HUDEP-2 (cell line): ENCODE data around the gene ZNF367.

Experiments
- DNase-seq, 76 experiments: peaks; one replicate each; lab custom pipeline; 2025; ENCODE audit not compliant: unreplicated experiment in 76 of 76; lab: John Stamatoyannopoulos, UW

ZNF367 gene

DNA sequence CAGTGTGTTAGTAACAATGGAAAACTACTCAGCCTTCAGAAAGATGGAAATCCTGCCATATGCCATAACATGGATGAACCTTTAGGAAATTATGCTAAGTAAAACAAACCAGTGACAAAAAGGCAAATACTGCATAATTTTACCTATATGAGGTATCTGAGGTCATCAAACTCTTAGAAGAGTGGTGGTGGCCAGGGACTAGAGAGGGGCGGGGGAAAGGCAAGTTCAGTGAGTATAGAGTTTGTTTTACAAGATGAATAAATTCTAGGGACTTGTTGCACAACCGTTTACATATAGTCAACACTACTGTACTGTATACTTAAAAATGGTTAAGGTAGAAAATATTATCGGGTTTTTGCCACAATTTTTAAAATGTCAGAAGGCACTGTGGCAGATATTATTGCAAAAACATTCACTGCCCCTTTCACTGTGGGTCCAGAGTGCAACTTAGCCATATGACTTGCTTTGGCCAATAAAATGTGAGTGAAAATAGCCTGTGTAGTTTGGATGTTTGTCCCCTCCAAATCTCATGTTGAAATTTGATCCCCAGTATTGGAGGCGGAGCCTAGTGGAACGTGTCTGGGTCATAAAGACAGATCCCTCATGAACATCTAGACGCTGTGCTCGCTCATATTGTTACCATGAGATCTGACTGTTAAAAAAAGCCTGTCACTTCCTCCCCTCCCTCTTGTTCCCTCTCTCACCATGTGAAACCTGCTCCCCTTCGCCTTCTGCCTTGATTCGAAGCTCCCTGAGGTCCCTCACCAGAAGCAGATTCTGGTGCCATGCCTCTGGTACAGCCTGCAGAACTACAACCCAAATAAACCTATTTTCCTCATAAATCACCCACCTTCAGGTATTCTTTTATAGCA is 9.5 kb downstream of the ZNF367 start:
- DNase-seq = no peak

DNA sequence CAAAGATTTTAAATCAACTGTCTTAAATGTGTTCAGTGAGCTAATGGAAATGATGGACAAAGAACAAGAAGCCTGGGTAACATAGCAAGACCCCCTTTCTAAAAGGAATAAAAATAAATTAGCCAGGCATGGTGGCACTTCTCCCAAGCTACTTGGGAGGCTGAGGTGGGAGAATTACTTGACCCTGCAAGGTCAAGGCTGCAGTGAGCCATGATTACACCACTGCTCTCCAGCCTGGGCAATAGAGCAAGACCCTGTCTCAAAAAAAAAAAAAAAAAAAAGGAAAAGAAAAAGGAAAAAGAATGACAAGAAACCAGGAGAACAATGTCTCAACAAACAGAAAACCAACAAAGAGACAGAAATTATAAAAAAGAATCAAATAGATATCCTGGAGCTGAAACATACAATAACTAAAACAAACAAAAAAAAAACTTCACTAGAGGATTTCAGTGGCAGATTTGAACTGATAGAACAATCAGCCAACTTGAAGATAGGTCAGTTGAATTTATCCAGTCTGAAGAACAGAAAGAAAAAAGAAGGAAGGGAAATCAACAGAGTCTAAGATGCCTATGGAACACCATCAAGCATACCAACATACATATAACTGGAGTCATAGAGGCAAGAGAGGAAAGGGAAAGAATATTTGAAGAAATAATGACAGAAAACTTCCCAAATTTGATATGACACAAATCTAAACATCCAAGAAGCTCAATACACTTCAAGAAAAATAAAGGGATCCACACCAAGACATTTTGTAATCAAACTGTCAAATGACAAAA is 17.8 kb downstream of the ZNF367 start:
- DNase-seq = no peak

DNA sequence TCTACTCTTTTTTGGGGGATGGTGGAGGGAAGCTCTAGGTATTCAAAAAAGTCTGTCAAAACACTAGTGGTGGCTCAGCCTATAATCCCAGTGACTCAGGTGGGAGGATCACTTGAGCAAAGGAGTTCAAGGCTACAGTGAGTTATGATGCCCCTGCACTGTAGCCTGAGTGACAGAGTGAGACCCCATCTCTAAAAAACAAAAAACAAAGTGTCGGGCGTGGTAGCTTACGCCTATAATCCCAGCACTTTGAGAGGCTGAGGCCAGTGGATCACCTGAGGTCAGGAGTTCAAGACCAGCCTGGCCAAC is 18.9 kb downstream of the ZNF367 start:
- DNase-seq = no peak

DNA sequence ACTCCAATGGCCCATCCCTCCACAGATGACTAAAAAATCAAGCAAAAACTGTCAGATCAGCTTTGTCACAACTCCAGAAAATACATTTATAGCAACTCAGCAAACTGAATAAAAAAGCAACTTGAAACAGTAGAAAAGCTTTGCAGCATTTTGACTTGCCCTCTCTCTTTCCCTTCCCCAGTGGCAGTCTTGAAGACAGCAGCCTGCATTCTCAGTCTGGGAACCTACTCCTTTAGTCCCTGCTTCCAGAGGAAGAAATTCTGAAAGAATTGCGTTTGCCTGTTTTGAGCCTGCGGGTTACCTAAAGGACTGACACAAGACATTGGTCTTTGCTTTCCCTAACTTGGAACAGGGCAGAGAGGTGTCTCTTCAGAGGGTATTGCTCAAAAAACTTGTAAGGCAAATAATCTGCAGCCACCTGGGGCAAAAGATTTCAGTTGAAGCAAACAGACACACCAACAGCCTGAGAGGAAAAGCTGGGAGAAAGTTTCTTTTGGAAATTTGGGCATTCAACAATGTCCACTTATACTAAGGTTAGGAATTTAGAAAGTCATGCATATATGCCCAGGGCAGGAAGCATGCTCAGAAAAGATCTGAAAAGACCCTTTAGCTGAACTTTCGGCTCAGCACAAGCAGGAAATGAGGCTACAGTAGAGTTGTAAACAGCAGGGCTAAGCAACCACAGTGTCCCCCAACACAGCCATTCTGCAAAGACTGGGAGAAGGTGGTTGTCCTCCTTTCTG is 19.4 kb downstream of the ZNF367 start:
- no peak for DNase-seq

DNA sequence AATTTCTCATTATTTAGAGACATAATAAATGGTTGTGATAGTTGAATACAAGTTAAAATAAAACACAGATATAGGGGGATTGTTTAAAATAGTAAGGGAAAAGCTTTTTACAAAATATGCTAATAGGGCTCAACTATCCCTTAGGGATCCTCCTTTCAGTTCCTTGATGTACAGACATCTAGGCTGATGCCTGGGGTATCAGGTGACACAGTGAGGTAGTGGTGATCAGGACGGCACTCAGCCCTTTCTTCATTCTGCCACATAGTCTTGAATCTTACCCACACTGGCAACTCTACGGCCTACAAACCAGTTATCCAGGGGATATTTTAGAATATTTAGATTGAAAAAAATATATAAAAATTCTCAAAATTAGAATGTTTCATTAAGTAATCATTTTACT is 22.2 kb downstream of the ZNF367 start:
- DNase-seq = no peak

DNA sequence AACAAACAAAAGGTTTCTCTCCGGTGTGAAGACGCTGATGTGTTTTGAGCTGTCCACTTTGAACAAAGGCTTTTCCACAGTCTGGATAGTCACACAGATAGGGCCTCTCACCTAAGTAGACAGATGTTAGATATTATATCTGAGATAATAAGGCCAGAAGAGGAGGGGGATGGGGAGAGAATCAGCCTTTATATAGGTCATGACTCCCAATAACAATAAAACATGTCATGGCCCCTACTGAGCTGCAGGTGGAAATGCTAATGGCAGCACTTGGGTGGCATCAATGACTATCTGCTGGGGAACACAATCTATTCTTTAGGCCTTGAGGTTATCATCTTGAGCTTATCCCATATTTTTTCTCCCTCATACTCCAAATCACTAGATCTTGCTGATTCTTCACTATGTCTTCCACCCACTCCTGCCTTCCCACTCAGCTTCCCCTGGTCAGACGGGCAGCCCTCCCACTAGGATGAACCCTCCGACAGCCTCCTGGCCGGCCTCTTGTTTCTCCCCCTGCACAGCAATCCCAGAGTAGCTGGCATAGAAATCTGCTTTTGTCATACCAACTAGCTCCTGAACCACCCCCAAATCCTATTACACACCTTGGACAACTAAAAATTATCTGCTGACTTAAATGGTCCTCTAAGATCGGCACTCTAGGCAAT is 23.2 kb downstream of the ZNF367 start:
- no peak for DNase-seq

DNA sequence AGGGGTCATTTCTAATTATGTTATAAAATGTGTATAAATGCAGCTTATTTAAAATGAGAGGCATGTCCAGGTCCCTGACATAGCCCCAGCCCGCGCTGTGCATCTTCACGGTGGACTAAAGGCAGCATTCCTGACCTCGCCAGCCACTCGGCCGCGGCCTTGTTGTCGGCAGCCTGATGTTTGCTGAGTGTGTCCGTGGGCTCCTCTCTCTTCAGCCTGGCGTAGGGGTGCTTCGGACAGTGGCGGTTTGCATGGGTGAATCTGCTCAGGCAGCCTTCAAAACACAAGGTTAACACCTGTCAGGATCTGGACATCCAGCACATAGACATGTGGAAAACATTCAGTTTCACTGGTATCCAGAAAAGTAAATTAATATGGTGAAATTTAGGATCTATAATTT is 25.9 kb downstream of the ZNF367 start:
- no peak for DNase-seq

DNA sequence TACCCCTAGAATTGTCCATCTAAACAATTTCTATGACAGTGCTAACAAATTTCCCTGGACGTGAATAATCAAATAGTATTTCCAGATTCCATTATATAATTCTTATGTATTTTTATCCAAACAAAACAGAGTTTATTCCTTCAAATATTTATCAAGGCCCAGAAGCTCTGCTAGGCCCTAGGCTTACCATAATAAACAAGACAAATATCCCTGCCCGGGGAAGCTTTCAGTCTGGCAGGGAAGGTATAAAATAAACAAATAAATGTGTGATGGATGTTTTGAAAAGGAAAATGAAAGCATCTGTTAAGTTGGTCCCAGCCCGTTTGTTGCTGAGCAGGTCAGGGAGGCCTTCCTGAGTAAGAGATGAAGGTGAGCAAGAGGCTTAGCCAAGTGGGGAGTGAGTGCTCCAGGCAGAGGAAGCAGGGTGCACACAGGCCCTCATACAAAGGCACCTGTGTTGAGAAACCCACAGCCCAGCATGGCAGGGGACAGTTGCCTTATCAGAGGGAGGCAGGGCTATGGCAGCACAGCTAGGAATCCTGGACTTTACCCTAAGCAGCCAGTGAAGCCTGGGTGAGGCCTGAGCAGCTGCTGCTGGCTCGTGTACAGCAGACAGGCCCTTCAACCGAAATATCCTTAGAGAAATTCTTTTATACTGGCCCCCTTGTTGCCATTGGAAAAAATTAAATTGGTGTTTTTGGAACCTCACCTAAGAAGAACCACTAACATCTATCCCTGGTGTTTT is 27.0 kb downstream of the ZNF367 start:
- no peak for DNase-seq

DNA sequence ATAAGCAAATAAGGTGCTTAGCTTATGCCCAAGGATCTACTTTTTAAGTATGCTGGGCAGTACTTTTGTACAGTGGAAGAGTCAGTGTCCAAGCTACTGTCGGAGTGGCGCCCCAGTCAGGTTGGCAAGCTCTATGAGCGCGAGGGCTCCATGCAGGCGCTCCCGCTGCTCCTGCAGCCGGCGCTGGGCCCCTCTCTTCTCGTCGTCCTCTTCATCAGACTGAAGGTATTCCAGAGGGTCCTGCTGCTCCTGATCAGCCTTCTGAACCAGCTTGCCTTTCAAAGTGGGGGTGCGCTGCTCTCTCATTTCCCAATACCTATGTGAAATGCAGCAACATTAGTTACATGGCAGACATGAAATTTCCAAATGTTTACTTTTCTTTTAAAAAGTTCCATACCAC is 30.0 kb downstream of the ZNF367 start:
- DNase-seq = no peak

DNA sequence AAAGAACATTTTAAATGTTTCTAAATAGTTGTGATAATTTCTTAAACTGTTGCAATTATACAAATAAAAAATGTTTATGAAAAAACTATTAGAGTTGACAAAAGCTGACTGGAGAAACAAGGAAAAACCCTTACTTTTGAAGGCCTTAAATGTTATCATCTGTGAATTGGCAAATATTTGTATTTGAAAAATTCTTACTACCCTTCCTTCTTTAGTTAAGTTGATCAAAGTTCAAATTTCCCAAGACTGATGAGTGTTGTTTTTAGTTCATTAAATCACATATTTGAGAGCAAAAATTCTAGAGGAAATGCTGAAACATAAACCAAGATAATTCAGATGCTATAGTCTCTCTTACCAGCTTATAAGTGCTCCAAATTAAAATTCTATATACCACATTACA is 32.0 kb downstream of the ZNF367 start:
- no peak for DNase-seq

DNA sequence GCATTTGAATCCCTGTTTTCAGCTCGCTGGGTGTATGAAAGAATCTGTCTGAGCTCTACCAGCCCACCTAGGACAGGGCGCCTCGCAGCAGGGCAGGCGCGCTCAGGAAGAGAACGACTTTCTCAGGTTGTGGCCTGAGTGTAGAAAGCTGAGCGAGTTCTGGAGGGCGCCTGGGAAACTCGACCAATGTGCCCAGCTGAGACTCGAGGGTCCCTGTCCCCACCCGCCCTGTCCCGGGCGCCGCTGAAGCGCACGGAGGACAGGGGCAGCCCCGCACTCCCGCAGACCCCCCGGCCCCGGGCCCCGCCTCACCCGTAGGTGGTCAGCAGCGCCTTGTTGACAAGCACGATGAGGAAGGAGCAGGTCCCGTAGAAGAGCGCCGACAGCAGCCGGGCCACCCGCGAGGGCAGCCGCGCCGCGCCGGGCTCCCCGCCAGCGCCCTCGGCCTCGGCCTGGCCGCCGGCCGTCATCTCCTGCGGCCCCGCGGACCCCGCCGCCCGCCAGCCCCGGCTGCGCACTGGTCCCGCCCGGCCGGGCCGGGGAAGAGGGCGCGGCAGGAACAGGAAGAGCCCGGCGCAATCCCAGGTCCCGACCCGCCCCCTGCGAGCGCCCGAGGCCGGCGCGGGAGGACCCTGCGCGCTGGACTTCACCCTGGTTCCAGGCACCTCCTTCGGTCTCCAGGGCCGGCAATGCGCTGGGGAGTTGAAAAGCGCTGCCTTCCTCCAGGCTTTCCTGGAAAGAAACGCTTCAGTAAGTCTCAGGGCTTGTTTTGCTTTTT is 34.8 kb downstream of the ZNF367 start, which contains the start of gene SLC35D2:
Gene SLC35D2, minus strand, starts transcription at position 547 of the 778 bp plus-strand sequence. Its CDS starts 77 bp downstream, at position 470.
- peak in 18 of 76 experiments; percentile 5 to 33 (median 16) for DNase-seq

DNA sequence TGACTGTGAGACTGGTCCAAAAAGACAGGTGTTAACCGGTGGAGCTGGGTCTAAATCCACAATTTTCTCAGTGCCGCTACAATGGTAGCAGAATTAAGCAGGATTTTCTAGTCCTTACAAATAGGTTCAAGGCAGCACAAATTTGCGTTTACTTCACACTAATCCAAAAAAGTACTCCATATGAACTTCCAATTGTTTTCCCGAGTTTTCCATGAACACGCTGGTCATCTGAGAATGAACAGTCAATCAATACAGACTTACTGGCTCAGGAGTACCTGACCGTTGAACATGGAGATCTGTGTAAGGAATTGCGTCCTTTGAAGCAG is 35.4 kb downstream of the ZNF367 start:
- peak in 1 of 76 experiments; percentile 5 for DNase-seq

DNA sequence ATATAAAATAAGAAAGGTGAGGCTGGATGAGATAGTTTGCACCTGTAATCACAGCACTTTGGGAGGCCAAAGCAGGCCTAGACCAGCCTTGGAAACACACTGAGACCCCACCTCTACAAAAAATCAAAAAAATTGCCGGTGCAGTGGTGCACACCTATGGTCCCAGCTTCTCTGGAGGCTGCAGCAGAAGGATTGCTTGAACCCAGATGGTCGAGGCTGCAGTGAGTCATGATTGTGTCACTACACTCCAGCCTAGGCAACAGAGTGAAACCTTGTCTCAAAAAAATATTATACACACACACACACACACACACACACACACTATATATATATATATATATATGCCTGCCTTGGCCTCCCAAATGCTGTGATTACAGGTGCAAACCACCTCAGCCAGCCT is 36.0 kb downstream of the ZNF367 start:
- DNase-seq = no peak

DNA sequence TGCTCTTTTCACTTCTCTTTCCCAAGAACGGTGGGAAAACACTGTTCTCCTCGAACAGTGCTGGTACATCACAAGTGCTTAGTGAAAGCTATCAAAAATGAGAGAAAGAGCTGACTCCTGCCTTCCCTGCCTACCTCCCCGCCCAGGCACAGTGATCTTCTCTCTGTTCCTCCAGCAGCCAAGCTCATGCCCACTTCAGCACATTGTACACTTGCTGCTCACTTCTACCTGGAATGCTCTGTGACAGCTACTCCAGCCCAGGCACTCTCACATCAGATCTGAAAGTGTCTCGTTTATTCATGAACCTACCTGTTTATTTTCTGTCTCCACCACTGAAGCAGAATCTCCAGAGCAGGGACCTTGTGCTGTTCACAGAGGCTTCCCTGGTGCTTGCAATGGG is 36.5 kb downstream of the ZNF367 start:
- DNase-seq = no peak

DNA sequence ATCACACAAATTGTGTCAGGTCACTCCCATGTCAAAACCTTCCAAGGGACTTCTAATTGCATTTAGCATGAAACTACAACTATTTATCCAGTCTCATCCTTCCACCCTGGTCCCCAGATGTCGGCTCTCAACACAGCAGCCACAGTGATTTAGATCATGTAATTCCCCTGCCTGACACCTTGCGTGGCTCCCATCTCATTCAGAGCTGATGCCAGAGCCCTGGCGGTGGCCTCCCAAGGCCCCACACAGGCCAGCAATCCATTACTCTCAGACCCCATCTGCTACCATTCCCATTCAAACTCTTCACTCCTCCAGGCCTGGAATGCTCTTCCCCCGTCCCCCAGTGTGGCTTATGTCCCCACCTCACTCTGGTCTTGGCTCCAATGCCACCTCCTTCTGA is 37.0 kb downstream of the ZNF367 start:
- no peak for DNase-seq

DNA sequence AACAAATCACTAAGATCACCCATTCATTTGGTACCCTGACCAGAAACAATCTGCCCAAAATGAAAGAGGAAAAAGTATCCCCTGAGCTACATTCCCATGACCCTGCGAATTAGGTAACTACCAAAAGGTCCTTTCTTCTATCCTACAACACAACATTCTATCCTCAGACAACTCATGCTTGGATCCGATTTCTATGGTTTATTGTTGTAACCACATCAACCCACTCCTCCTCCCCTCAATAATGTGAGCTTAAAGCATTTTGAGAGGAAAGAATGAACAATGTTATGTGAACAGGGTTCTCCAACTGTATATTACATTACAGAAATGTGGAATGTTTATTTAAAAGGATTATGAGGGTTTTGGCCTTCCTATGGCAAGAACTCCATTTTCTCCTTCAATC is 38.7 kb downstream of the ZNF367 start:
- no peak for DNase-seq

DNA sequence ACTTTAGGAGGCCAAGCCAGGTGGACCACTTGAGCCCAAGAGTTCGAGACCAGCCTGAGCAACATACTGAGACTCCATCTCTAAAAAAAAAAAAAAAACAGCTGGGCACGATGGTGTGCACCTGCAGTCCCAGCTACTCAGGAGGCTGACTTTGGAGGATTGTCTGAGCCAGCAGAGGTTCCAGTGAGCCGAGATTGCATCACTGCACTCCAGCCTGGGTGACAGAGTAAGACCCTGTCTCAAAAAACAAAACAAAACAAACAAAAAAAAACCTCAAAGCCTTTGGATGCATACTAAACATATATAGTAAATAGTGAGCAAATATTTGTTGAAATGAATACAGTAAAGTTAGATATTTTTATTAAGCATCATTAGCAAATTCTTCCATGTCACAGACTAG is 40.0 kb downstream of the ZNF367 start:
- DNase-seq = no peak

DNA sequence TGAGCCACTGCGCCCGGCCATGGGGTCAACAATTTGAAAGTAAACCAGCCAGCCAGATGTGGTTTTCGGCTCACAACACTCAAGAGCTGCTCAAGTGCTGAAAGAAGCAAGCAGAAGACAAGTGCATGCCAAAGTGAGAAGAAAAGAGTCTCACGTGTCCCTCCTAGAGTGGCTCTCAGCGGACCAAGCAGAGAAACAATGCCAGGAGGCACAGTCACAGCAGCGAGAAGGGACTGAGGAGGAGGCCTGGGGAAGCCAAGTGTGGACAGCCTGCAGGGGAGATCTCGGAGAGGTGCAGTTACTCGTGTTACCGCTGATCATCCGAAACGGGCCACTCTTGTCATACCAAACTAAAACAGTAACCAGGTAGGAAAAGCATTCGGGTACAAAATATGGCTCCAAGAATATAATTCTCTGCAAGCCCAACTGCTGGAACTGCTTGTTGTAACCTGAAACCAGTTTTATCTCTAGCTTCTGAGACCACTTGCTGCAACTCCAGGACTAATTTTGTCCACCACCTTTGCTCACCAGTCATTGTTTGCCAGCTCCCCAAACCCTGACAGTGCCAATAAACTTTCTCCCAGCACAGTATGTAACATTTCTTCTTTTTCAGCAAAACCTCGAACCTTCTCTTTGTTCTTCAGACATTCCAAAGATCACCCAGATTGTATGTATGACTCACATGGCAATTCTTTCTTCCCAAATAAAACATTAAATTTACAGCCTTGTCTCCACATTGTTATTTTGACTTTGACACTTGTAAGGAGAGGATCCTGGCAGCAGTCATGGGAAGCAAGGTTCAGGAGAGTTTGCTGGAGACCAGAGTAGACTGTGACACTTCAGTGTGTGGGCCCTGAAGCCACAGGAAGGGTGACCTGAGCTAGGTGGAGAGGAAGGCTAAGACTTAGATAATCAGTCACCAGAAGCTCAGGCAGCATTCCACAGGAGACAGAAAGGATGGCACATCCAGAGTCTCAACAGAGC is 41.0 kb downstream of the ZNF367 start:
- no peak for DNase-seq
